Natural killer cell (primary cell): ENCODE measurements around the gene ZNF385D. TPM values are rescaled to one million over a fixed set of nuclear protein-coding genes. Genes with fewer than 3 reads are reported as not detected.

Experiments used
- ATAC-seq, 3 donors: fragments of 150-1000 bp in 2 of 3; fragments of 200-7000 bp in 1 of 3; cut with Tn5 transposase; 1 replicate in 1 of 3; 2 replicates in 2 of 3; pipeline ENCODE4 v1.10.0; 2021; ENCODE audit warnings: mild to moderate bottlenecking in 2 of 3, moderate library complexity in 2 of 3
- DNase-seq, 2 donors: peaks; one replicate each; pipeline versions ENCODE4 v3.0.0 to v3.0.0-alpha.2; 2013 to 2021; ENCODE audit warnings: mixed read lengths in 1 of 2
- H3K27ac ChIP-seq: one replicate; pipeline ENCODE4 v1.5.1; 2013; ENCODE audit warnings: mild to moderate bottlenecking, low read length
- H3K27me3 ChIP-seq: one replicate; pipeline ENCODE4 v1.6.1; 2013; ENCODE audit warnings: low read length; ENCODE audit not compliant: control insufficient read depth, insufficient read depth
- H3K36me3 ChIP-seq: one replicate; pipeline ENCODE4 v1.6.1; 2013; ENCODE audit warnings: low read length; ENCODE audit not compliant: control insufficient read depth, insufficient read depth
- H3K4me1 ChIP-seq: one replicate; pipeline ENCODE4 v1.6.1; 2013; ENCODE audit warnings: low read length; ENCODE audit not compliant: control insufficient read depth, insufficient read depth
- H3K4me3 ChIP-seq: one replicate; pipeline ENCODE4 v1.5.1; 2013; ENCODE audit warnings: low read length
- H3K9me3 ChIP-seq: one replicate; pipeline ENCODE4 v1.6.1; 2013; ENCODE audit warnings: low read length; ENCODE audit not compliant: control insufficient read depth, insufficient read depth
- H3K27ac Mint-ChIP-seq, 2 donors: one replicate each; pipeline ENCODE4 v1.8.0; 2022; ENCODE audit warnings: mild to moderate bottlenecking in 2 of 2, mixed read lengths in 2 of 2, moderate library complexity in 1 of 2
- H3K27me3 Mint-ChIP-seq, 2 donors: one replicate each; pipeline ENCODE4 v1.8.0; 2022; ENCODE audit warnings: low read depth in 2 of 2, mixed read lengths in 2 of 2
- H3K36me3 Mint-ChIP-seq: one replicate; pipeline ENCODE4 v1.8.0; 2022; ENCODE audit warnings: mixed read lengths
- H3K4me1 Mint-ChIP-seq, 2 donors: one replicate each; pipeline ENCODE4 v1.8.0; 2022; ENCODE audit warnings: mixed read lengths in 2 of 2
- H3K4me3 Mint-ChIP-seq: one replicate; pipeline ENCODE4 v1.8.0; 2022; ENCODE audit warnings: mild to moderate bottlenecking, moderate library complexity, mixed read lengths
- H3K9me3 Mint-ChIP-seq, 2 donors: one replicate each; pipeline ENCODE4 v1.8.0; 2022; ENCODE audit warnings: mixed read lengths in 2 of 2
- WGBS: methylation state at CpG from one replicate; pipeline ENCODE4 v1.1.7; 2013; ENCODE audit warnings: missing lambda C conversion rate; ENCODE audit not compliant: insufficient coverage; 5-methylcytosine and 5-hydroxymethylcytosine counted together
- intact Hi-C: fragments of 100-400 bp; cut with micrococcal nuclease; formaldehyde crosslinking; loops from one replicate; pipeline ENCODE4 v1.14.2; 2022
- total RNA-seq, 4 donors: library from RNA; stranded (reverse); fragments of 120-200 nt in 1 of 4; gene quantifications; one replicate each; pipeline versions ENCODE4 v1.2.3 to v1.2.4, GENCODE V29; 2013 to 2022
- TF ChIP-seq, protein P1 (sequence below): fragments of 200-600 bp; IDR thresholded peaks from one replicate; pipeline ENCODE4 v1.8.0; 2022; ENCODE audit warnings: antibody characterized with exemption

The ZNF385D gene
- total RNA-seq, 3 donors from 2014 or later (not counting 1 experiment from before 2014, with no cell fraction given): 0.02 to 0.31 (median 0.25) TPM

DNA sequence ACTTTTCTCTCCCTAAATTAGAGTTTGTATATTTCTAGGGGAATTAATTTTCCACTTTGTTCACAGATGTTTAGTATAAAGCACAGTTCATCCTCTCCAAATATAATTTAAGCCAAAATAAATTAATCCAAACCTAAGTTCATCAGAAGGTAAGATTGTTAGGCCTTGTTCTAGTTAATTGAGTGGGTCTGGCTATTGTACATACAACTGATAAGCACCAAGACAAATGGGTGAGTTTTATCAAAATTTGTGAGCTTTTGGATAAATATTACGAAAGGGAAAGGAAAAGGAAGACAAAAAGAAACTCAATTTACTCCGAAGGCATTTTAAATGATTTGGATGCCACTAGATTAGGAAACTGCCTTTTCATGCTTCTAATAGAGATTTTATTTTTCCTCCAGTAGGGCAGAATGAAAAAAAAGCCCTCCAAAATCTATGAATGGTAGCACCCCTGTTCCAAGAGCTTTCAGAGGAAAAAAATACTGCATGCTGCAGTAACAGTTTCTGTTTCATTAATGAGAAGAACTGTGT, 304.0 kb downstream of the ZNF385D start:
- no peaks in the 10 kb centered on the region for H3K27me3 ChIP-seq
- Mint-ChIP-seq H3K9me3 (peaks cover 7 to 10% of the 10 kb centered on the region in 2 donors), H3K27me3 (no peaks in the 10 kb centered on the region), H3K36me3 (peaks cover 7% of the 10 kb centered on the region), H3K4me3 (no peak overlapping the region), H3K4me1 (no peaks in the 10 kb centered on the region), H3K27ac (no peak overlapping the region)
- H3K9me3 ChIP-seq: peaks cover 2% of the 10 kb centered on the region
- TF ChIP-seq, protein P1, sequence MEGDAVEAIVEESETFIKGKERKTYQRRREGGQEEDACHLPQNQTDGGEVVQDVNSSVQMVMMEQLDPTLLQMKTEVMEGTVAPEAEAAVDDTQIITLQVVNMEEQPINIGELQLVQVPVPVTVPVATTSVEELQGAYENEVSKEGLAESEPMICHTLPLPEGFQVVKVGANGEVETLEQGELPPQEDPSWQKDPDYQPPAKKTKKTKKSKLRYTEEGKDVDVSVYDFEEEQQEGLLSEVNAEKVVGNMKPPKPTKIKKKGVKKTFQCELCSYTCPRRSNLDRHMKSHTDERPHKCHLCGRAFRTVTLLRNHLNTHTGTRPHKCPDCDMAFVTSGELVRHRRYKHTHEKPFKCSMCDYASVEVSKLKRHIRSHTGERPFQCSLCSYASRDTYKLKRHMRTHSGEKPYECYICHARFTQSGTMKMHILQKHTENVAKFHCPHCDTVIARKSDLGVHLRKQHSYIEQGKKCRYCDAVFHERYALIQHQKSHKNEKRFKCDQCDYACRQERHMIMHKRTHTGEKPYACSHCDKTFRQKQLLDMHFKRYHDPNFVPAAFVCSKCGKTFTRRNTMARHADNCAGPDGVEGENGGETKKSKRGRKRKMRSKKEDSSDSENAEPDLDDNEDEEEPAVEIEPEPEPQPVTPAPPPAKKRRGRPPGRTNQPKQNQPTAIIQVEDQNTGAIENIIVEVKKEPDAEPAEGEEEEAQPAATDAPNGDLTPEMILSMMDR: no peak
- DNase-seq (no peak), ATAC-seq (no peak)
- H3K4me3 ChIP-seq: no peak overlapping the region
- no peaks in the 10 kb centered on the region for H3K4me1 ChIP-seq
- H3K36me3 ChIP-seq: no peaks in the 10 kb centered on the region
- intact Hi-C loops: no loop called here
- 75% methylated on average over 2 of the region's 2 CpGs for WGBS
- H3K27ac ChIP-seq: no peak overlapping the region

DNA sequence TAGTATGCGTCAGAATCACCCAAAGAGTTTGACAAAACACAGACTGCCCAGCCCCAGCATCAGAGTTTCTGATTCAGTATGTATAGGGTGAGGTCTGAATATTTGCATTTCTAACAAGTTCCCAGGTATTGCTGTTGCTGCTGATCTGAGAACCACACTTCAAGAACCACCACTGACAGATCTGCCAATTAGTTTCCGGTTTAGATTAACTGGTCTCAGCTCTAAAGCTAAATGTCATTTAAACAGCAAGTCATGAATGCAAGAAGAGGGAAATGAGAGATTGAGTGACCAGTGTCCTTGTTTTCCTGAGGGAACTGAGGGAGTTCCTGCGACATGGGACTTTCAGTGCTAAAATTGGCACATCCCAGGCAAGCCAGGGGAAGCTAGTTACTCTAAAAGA, 305.0 kb downstream of the ZNF385D start:
- TF ChIP-seq, protein P1: no peak
- DNase-seq (no peak), ATAC-seq (no peak)
- peaks cover 7 to 10% of the 10 kb centered on the region in 2 donors for H3K9me3 Mint-ChIP-seq
- WGBS: 81% methylated on average over 3 of the region's 3 CpGs
- no peaks in the 10 kb centered on the region for H3K27me3 Mint-ChIP-seq
- Histone ChIP-seq H3K9me3 (peaks cover 2% of the 10 kb centered on the region), H3K27ac (no peak overlapping the region), H3K36me3 (no peaks in the 10 kb centered on the region), H3K27me3 (no peaks in the 10 kb centered on the region), H3K4me3 (no peak overlapping the region), H3K4me1 (no peaks in the 10 kb centered on the region)
- H3K27ac Mint-ChIP-seq: no peak overlapping the region
- H3K36me3 Mint-ChIP-seq: peaks cover 7% of the 10 kb centered on the region
- intact Hi-C loops: no loop called here
- H3K4me3 Mint-ChIP-seq: no peak overlapping the region
- H3K4me1 Mint-ChIP-seq: no peaks in the 10 kb centered on the region

DNA sequence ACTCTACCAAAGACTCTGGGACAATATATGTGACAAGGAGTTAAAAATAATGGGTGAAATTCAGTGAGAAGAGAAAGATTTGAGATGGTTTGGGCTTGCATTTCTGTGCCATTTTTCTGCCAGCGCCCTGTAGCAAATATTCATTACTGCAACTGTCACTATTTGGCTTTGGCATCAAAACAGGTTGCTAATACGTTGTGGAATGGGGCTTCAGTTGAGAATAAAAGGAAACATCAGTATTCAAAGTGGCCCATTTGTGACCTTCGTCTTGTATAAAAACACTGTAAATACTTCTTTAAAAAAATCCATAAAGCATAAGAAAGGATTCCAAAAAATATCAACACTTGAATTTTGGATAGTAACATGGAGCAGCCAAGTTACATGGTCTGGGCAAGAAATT, 309.2 kb downstream of the ZNF385D start:
- no peaks in the 10 kb centered on the region for H3K36me3 Mint-ChIP-seq
- no peak overlapping the region for H3K4me3 Mint-ChIP-seq
- no peaks in the 10 kb centered on the region for H3K4me1 Mint-ChIP-seq
- Histone ChIP-seq H3K9me3 (peaks cover 4% of the 10 kb centered on the region), H3K4me3 (no peak overlapping the region), H3K4me1 (no peaks in the 10 kb centered on the region), H3K27me3 (no peaks in the 10 kb centered on the region), H3K27ac (no peak overlapping the region), H3K36me3 (no peaks in the 10 kb centered on the region)
- no peak overlapping the region for H3K27ac Mint-ChIP-seq
- 77% methylated on average over 2 of the region's 3 CpGs for WGBS
- TF ChIP-seq, protein P1: no peak
- peaks cover 5 to 8% of the 10 kb centered on the region in 2 donors for H3K9me3 Mint-ChIP-seq
- no peak for ATAC-seq
- no peak for DNase-seq
- no peaks in the 10 kb centered on the region for H3K27me3 Mint-ChIP-seq
- intact Hi-C loops: no loop called here

DNA sequence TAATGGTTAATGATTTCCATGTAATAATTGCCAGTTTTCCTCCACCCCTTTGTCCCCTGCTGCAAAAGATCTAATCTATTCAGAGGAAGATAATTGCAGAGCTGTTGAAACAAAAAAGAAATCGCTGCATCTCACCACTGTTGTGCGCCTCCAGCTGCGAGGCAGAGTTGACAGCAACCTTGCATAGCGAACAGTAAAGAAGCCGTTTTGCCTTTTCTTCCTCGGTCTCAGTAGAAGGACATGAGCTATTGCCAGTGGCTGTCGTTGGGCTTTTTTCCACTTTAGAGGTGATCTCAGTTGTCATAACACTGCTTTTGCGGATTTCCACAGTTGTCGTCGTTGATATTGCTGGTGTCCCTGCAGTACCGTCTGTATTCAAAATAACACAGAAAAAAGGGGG, 314.2 kb downstream of the ZNF385D start:
- H3K4me1 ChIP-seq: no peaks in the 10 kb centered on the region
- H3K27me3 Mint-ChIP-seq: no peaks in the 10 kb centered on the region
- H3K4me3 Mint-ChIP-seq: no peak overlapping the region
- TF ChIP-seq, protein P1: no peak
- ATAC-seq (no peak), DNase-seq (no peak)
- WGBS: 86% methylated on average over 10 of the region's 11 CpGs
- no peaks in the 10 kb centered on the region for H3K36me3 ChIP-seq
- intact Hi-C loops: no loop called here
- peaks cover 5% of the 10 kb centered on the region for H3K9me3 ChIP-seq
- H3K27ac ChIP-seq: no peak overlapping the region
- no peak overlapping the region for H3K4me3 ChIP-seq
- peaks cover 3 to 16% of the 10 kb centered on the region in 2 donors for H3K9me3 Mint-ChIP-seq
- no peak overlapping the region for H3K27ac Mint-ChIP-seq
- H3K27me3 ChIP-seq: no peaks in the 10 kb centered on the region
- no peaks in the 10 kb centered on the region for H3K4me1 Mint-ChIP-seq
- peaks cover 6% of the 10 kb centered on the region for H3K36me3 Mint-ChIP-seq
